GM18499 (cell line): ENCODE measurements around the gene DUSP1.

Experiments
- ATAC-seq: cut with Tn5 transposase; IDR thresholded peaks from one replicate; pipeline ENCODE4 v1.9.1; 2021; ENCODE audit warnings: moderate number of reproducible peaks; ENCODE audit not compliant: insufficient read depth, unreplicated experiment

DUSP1 gene

DNA sequence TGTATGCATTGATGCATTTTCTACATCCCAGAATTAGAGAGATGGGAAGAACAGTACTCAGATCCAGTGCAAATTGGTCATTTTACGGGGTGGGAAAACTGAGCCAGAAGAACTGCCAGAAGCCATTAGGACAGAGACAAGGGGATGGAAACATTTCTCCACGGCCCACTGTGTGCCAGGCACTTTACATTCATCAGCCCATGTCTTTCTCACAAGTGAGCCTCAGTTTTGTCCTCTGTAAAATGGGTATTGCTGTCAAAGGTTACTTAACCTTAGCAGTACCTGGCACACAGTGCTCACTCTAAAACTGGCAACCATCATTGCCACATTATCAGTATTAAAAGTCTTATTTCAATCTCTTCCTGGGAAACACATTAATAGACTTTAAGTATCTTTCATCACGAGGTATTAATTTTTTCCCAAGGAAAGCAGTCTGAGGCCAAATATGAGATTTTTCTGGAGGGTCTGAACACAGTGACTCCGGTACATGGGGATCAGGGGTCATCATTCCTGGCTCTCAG lies 5.2 kb downstream of the DUSP1 start:
- ATAC-seq, result no peak

- ATAC-seq, result peak; percentile 67
Observed at GRCh38 chr5:172764861-172765765, 5.9 kb downstream of the DUSP1 start.

DNA sequence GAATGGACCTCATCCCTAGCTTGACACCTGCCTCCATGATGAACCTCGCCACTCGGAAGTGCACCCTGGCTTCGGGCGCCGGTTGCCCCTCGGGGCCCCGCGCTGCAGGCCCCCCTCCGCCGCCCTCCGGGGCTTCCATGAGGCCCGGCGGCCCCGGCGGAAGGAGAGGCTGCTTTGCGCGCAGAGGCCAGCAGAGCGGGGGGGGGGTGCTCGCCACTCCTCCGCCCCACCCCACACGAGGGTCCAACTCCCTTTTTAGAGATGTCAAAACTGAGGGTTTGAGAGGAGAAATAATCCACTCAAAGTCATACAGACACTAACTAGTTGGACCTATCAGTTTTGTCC lies 7.9 kb downstream of the DUSP1 start:
- no peak for ATAC-seq

- no peak for ATAC-seq
Observed at GRCh38 chr5:172762214-172763119, 8.5 kb downstream of the DUSP1 start.

- ATAC-seq, result no peak
Observed at GRCh38 chr5:172760959-172761358, 10.0 kb downstream of the DUSP1 start.

GRCh38 chr5:172760136-172760535 lies 10.9 kb downstream of the DUSP1 start:
- ATAC-seq, result no peak

DNA sequence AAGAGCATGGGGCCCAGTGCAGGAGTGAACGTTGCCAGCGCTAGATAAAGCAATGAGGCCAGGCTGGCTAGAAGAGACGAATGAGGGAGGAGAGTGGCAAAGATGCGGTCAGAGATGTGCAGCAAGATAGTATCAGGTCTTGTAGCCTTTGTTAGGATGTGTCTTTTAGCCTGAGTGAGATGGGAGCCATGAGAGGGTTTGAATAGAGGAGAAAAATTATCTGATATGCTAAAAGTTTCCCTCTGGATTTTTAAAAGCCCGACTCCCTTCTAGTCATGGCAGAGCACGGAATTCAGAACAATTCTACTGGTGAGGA lies 12.2 kb downstream of the DUSP1 start:
- no peak for ATAC-seq

- ATAC-seq, result no peak
Observed at GRCh38 chr5:172758077-172758833, 12.7 kb downstream of the DUSP1 start.

GRCh38 chr5:172757394-172758010 lies 13.5 kb downstream of the DUSP1 start:
- no peak for ATAC-seq

DNA sequence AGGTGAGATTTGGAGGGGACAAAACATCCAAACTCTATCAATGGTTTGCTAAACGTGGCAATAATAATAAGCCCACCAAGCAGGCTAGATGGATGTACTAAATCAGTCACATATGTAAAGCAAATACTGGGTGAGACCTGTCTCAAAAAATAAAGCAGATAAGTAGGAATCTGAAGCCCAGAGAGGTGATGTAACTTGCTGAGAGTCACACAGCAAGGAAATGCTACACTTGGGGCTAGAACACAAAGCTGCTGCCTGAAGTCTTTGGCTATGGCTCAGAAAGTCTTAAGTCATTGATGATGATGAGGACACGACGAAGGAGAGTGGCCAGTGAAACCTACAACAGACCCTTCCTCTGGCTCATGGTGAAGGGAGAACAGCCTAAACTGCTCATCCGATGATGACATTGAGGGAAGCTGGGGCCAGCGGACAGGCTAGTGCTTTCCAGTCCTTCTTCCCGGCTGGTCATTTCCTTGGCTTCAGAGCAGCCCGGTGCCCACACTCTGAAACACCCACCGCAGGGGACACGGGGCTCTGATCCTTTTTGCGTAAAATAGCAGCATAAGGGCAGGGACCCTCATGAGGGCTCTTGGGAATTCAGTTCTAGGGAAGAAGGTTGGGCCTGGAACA lies 14.1 kb downstream of the DUSP1 start:
- no peak for ATAC-seq

GRCh38 chr5:172754596-172755356 lies 16.2 kb downstream of the DUSP1 start:
- ATAC-seq, result no peak

GRCh38 chr5:172753101-172753500 lies 17.9 kb downstream of the DUSP1 start:
- ATAC-seq, result no peak

DNA sequence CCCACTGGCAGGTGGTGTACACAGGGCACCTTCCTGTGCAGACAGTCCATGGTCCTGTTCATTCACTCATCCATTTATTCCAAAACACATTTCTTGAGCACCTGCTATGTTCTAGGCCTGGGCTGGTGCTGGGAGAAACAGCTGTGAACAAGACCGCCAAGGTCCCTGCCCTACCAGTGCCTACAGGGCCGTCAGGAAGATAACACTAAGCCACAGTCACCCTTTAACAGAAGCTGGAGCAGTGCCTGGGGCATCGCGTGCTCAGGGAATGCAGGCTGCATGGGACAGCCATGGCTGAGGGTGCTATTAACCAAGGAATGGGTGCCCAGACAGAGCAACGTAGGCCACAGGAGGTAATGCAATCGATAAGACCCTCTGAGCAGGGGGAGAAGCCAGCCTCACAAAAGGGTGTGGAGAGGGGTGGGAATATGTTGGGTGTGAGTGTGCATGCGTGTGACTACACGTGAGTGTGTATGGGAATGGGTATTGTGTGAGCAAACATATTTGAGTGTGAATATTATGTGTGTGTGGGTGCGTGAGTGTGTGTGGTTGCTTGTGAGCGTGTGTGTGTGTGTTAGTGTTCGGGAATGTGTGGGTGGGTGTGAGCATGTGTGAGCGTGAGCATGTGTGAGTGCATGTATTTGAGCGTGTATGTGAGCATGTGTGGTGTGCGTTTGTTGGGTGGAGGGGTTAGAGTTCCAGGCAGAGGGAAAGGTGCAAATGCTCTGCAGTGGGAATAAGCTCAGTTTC lies 19.1 kb downstream of the DUSP1 start:
- no peak for ATAC-seq

DNA sequence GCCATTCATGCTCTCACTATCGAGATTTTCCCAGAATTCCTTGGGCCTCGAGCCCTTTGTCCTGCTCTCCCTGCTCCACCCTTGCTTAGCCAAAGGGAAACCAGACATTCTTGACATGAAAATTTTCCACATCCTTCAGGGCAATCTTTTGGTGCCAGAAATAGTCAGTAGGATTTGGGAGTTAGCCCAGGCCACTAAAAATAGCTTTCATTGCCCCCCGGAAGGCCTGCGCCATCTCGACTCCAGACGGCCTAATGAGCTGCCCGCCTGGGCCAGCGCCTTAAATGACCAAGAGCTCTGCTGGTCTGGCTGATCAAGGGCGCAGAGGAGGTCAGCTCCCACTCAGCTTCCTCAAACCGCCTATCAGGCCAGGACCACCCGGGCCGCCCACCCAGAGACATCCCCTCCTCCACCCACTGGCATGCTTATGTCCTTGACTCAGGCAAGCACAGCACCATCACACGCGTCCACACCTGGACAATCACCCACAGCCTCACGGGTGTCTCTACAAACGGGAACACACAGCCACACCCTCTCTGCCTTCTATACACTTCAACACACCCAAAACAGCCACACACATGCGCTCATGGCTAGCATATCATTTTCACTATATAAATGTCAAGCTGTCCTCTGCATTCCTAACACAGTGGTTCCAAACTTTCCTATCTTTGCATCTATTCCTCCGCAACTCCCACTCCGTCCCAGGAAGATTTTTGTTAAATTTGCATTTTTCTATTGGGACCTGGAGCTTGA lies 20.9 kb downstream of the DUSP1 start:
- no peak for ATAC-seq

GRCh38 chr5:172749076-172749475 lies 21.9 kb downstream of the DUSP1 start:
- ATAC-seq, result no peak

- ATAC-seq, result no peak
Observed at GRCh38 chr5:172748341-172748843, 22.6 kb downstream of the DUSP1 start.

- no peak for ATAC-seq
Observed at GRCh38 chr5:172747471-172747870, 23.5 kb downstream of the DUSP1 start.
